ENCODE data around the gene PLCXD1. TPM values are rescaled to one million over a fixed set of nuclear protein-coding genes. Genes with fewer than 3 reads are reported as not detected.

Gene PLCXD1
- total RNA-seq, 2 donors from 2014 or later = 12.9 to 20.8 TPM

- Histone ChIP-seq H3K9me3 (no peaks in the 10 kb centered on the region), H3K36me3 (no peaks in the 10 kb centered on the region), H3K4me3 (no peak overlapping the region), H3K4me1 (replicated peaks) (no peaks in the 10 kb centered on the region), H3K27me3 (replicated peaks; ENCODE audit: insufficient read depth) (no peaks in the 10 kb centered on the region), H3K27ac (no peak overlapping the region)
- intact Hi-C loops (cut with DNase I) = no loop called here
- TF ChIP-seq POLR2A (IDR thresholded peaks at IDR 0.05) (no peak), POLR2AphosphoS5 (IDR thresholded peaks at IDR 0.05) (no peak), CTCF (IDR thresholded peaks at IDR 0.05) (no peak)
- no peak for DNase-seq (ENCODE audit: low spot score)
- WGBS = 97% methylated on average over 28 of the region's 29 CpGs
Observed at GRCh38 chrX:291411-291901, 10.3 kb downstream of the PLCXD1 start.

- Histone ChIP-seq H3K4me3 (no peak overlapping the region), H3K9me3 (no peaks in the 10 kb centered on the region), H3K27ac (no peak overlapping the region), H3K27me3 (replicated peaks; ENCODE audit: insufficient read depth) (no peaks in the 10 kb centered on the region), H3K36me3 (no peaks in the 10 kb centered on the region), H3K4me1 (replicated peaks) (no peaks in the 10 kb centered on the region)
- intact Hi-C loops (cut with DNase I) = no loop called here
- DNase-seq (ENCODE audit: low spot score) = no peak
- TF ChIP-seq POLR2AphosphoS5 (IDR thresholded peaks at IDR 0.05) (no peak), CTCF (IDR thresholded peaks at IDR 0.05) (no peak), POLR2A (IDR thresholded peaks at IDR 0.05) (no peak)
- 97% methylated on average over 47 of the region's 47 CpGs for WGBS
Observed at GRCh38 chrX:292900-293897, 12.0 kb downstream of the PLCXD1 start.

- Histone ChIP-seq H3K36me3 (no peaks in the 10 kb centered on the region), H3K9me3 (no peaks in the 10 kb centered on the region), H3K4me1 (replicated peaks) (no peaks in the 10 kb centered on the region), H3K4me3 (no peak overlapping the region), H3K27ac (no peak overlapping the region), H3K27me3 (replicated peaks; ENCODE audit: insufficient read depth) (no peaks in the 10 kb centered on the region)
- TF ChIP-seq CTCF (IDR thresholded peaks at IDR 0.05) = no peak
- TF ChIP-seq POLR2AphosphoS5 (IDR thresholded peaks at IDR 0.05) = no peak
- TF ChIP-seq POLR2A (IDR thresholded peaks at IDR 0.05) = no peak
- intact Hi-C loops (cut with DNase I) = no loop called here
- WGBS = 88% methylated on average over 21 of the region's 21 CpGs
- no peak for DNase-seq (ENCODE audit: low spot score)
Observed at GRCh38 chrX:295136-295535, 14.0 kb downstream of the PLCXD1 start.

- no peak for DNase-seq (ENCODE audit: low spot score)
- no peaks in the 10 kb centered on the region for H3K36me3 ChIP-seq
Observed at GRCh38 chrX:298993-299392, 17.8 kb downstream of the PLCXD1 start.

More at GRCh38 chrX:298993-299392, 17.8 kb downstream of the PLCXD1 start:
- intact Hi-C loops (cut with DNase I) = no loop called here
- no peaks in the 10 kb centered on the region for H3K27me3 ChIP-seq (replicated peaks; ENCODE audit: insufficient read depth)
- no peaks in the 10 kb centered on the region for H3K9me3 ChIP-seq
- no peaks in the 10 kb centered on the region for H3K4me1 ChIP-seq (replicated peaks)
- TF ChIP-seq POLR2AphosphoS5 (IDR thresholded peaks at IDR 0.05) (no peak), CTCF (IDR thresholded peaks at IDR 0.05) (no peak), POLR2A (IDR thresholded peaks at IDR 0.05) (no peak)
- no peak overlapping the region for H3K27ac ChIP-seq
- 97% methylated on average over 36 of the region's 36 CpGs for WGBS
- H3K4me3 ChIP-seq = no peak overlapping the region

Measured in prostate gland (tissue), 2 donors.